Subcutaneous abdominal adipose tissue (tissue), 5 donors: ENCODE measurements around the gene PBRM1.
"Not testable (repeated sequence)": the region's sequence is repeated elsewhere in the genome, so short reads cannot be mapped to it uniquely, and the experiment has no call there.

ENCODE experiments used
- H3K27ac ChIP-seq: one replicate; pipeline ENCODE4 v1.7.0; 2013; ENCODE audit warnings: low read depth, mild to moderate bottlenecking, inconsistent platforms, low read length, moderate library complexity
- H3K27me3 ChIP-seq, 5 donors: one replicate each; pipeline ENCODE4 v1.7.0; 2013; ENCODE audit warnings: low read length in 5 of 5, inconsistent platforms in 1 of 5; ENCODE audit not compliant: control insufficient read depth in 5 of 5, insufficient read depth in 4 of 5
- H3K36me3 ChIP-seq, 5 donors: one replicate each; pipeline ENCODE4 v1.7.0; 2013; ENCODE audit warnings: low read length in 5 of 5; ENCODE audit not compliant: control insufficient read depth in 5 of 5, insufficient read depth in 5 of 5
- H3K4me1 ChIP-seq, 5 donors: one replicate each; pipeline ENCODE4 v1.7.0; 2013; ENCODE audit warnings: low read length in 5 of 5, mild to moderate bottlenecking in 3 of 5, moderate library complexity in 1 of 5; ENCODE audit not compliant: control insufficient read depth in 5 of 5, insufficient read depth in 5 of 5
- H3K4me3 ChIP-seq, 5 donors: one replicate each; pipeline ENCODE4 v1.7.0; 2013; ENCODE audit warnings: low read length in 5 of 5, low read depth in 1 of 5
- H3K9ac ChIP-seq, 5 donors: one replicate each; pipeline ENCODE4 v1.7.0; 2013; ENCODE audit warnings: low read length in 5 of 5, mild to moderate bottlenecking in 4 of 5, moderate library complexity in 3 of 5
- H3K9me3 ChIP-seq, 5 donors: one replicate each; pipeline ENCODE4 v1.7.0; 2013; ENCODE audit warnings: low read length in 5 of 5; ENCODE audit not compliant: control insufficient read depth in 5 of 5
- donor health status: healthy.
- donor health status: healthy.
- donor health status: healthy.
- donor health status: healthy.
- donor health status: healthy.

PBRM1 gene

DNA sequence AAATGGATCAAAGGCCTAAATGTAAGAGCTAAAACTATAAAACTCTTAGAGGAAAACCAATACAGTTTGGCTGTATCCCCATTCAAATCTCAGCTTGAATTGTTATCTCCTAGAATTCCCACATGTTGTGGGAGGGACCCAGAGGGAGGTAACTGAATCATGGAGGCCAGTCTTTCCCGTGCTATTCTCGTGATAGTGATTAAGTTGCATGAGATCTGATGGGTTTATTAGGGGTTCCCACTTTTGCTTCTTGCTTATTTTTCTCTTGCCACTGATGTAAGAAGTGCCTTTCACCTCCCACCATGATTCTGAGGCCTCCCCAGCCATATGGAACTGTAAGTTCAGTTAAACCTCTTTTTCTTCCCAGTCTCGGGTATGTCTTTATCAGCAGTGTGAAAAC lies 9.5 kb downstream of the PBRM1 start:
- not testable (repeated sequence) for H3K4me3 ChIP-seq, H3K9ac ChIP-seq, H3K27me3 ChIP-seq, H3K9me3 ChIP-seq, H3K27ac ChIP-seq
- peaks cover 34 to 61% (median 49%) of the 10 kb centered on the region in 5 donors for H3K36me3 ChIP-seq
- peaks cover 2 to 29% (median 21%) of the 10 kb centered on the region in 5 donors for H3K4me1 ChIP-seq

- Histone ChIP-seq H3K36me3 (peaks cover 25 to 64% (median 42%) of the 10 kb centered on the region in 5 donors), H3K27me3 (no peaks in the 10 kb centered on the region), H3K27ac (peak overlapping the region; percentile 64), H3K9ac (peak overlapping the region in 1 of 5 donors; percentile 53), H3K4me3 (no peak overlapping the region), H3K9me3 (no peaks in the 10 kb centered on the region), H3K4me1 (peaks cover 0 to 24% (median 11%) of the 10 kb centered on the region in 5 donors)
Measured at GRCh38 chr3:52671676-52672075, 14.0 kb downstream of the PBRM1 start.

DNA sequence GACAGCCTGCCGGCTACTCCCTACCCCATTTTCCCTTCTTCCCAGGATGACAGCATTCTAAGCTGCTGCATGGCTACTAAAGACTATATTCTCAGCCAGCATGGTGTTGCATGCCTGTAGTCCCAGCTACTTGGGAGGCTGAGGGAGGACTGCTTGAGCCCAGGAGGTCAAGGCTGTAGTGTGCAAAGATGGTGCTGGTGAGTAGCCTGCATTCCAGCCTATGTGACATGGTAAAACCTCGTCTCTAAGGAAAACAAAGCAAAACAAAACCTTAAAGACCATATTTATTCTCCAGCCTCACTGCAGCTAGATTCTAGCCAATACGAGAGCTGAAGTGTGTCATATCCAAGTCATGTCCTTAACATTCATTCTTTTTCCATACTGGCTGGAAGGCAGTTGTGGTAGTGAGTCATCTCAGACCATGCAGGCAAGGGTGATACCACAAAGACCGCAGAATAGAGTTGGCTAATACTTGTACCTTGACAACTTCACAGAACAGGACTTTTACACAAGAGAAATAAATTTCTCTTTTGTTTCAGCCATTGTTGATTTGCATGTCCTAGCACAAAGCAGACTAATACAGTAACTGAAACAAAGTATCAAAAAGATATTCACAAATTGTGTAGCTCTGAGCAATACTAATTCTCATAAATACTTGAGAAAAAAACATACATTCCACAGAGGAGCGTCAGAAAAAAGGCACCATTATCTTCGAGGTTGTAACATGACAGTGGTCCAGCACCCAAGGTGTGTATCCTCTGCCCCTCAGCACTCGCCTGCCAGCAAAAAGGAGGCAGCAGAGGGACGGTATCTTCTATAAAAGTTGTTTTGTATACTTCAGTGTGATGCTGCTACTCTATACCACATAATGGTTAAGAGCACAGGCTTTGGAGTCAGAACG lies 14.8 kb downstream of the PBRM1 start:
- H3K27me3 ChIP-seq, result no peaks in the 10 kb centered on the region
- H3K27ac ChIP-seq, result peak overlapping the region; percentile 64
- H3K9me3 ChIP-seq, result no peaks in the 10 kb centered on the region
- no peak overlapping the region for H3K4me3 ChIP-seq
- H3K9ac ChIP-seq, result peak overlapping the region in 1 of 5 donors; percentile 53
- H3K36me3 ChIP-seq, result peaks cover 20 to 63% (median 37%) of the 10 kb centered on the region in 5 donors
- peaks cover 0 to 24% (median 11%) of the 10 kb centered on the region in 5 donors for H3K4me1 ChIP-seq

- no peak overlapping the region for H3K27ac ChIP-seq
- H3K36me3 ChIP-seq, result peaks cover 27 to 76% (median 60%) of the 10 kb centered on the region in 5 donors
- no peaks in the 10 kb centered on the region for H3K9me3 ChIP-seq
- no peaks in the 10 kb centered on the region for H3K4me1 ChIP-seq
- H3K9ac ChIP-seq, result no peak overlapping the region
- no peaks in the 10 kb centered on the region for H3K27me3 ChIP-seq
- H3K4me3 ChIP-seq, result no peak overlapping the region
Measured at GRCh38 chr3:52663098-52663497, 22.6 kb downstream of the PBRM1 start.

GRCh38 chr3:52660046-52660445 lies 25.7 kb downstream of the PBRM1 start:
- Histone ChIP-seq H3K4me1 (no peaks in the 10 kb centered on the region), H3K27ac (no peak overlapping the region), H3K4me3 (no peak overlapping the region), H3K27me3 (no peaks in the 10 kb centered on the region), H3K9me3 (no peaks in the 10 kb centered on the region), H3K9ac (no peak overlapping the region), H3K36me3 (peaks cover 39 to 80% (median 69%) of the 10 kb centered on the region in 5 donors)

DNA sequence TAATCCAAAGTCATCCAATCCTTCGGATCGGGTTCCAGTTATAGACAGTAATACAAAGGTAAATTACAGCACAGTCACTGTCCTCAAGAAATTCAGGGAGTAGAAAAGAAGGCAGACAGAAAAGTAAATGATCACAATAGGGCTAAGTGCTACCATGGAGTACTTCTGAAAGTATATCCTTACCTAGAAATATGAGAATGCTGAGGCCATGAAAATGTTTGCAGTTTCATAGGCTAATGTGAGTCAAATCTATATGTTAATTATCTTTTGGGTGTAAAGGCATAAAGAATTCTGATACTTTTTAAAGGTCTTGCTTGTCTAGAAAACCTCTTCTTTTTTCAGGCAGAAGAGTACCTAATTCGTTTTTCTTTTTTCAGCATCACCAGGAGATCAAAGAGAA lies 29.8 kb downstream of the PBRM1 start:
- no peak overlapping the region for H3K4me3 ChIP-seq
- no peaks in the 10 kb centered on the region for H3K27me3 ChIP-seq
- no peaks in the 10 kb centered on the region for H3K4me1 ChIP-seq
- no peak overlapping the region for H3K27ac ChIP-seq
- peaks cover 46 to 88% (median 80%) of the 10 kb centered on the region in 5 donors for H3K36me3 ChIP-seq
- no peak overlapping the region for H3K9ac ChIP-seq
- H3K9me3 ChIP-seq, result no peaks in the 10 kb centered on the region

DNA sequence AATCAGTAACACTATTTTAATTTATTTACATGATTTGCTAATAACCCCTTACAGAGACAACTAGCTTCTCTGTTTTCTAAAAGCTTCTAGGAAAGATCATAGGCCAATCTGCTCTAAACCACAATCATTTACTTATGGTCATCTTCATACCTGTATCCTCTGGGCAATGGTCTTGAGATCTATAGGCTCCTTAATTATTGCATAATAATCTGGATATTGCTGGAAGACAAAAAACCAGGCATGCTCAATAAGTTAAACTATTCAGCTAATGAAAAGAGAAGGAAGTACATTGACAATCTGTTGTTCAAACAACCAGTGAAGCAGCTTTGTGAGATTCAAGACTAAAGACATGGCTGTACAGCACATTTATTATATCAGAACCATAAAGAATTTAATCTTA lies 34.1 kb downstream of the PBRM1 start:
- H3K27ac ChIP-seq, result no peak overlapping the region
- H3K9ac ChIP-seq, result no peak overlapping the region
- H3K4me1 ChIP-seq, result peaks cover 0 to 8% (median 0%) of the 10 kb centered on the region in 5 donors
- peaks cover 55 to 85% (median 77%) of the 10 kb centered on the region in 5 donors for H3K36me3 ChIP-seq
- H3K9me3 ChIP-seq, result no peaks in the 10 kb centered on the region
- no peaks in the 10 kb centered on the region for H3K27me3 ChIP-seq
- H3K4me3 ChIP-seq, result no peak overlapping the region

DNA sequence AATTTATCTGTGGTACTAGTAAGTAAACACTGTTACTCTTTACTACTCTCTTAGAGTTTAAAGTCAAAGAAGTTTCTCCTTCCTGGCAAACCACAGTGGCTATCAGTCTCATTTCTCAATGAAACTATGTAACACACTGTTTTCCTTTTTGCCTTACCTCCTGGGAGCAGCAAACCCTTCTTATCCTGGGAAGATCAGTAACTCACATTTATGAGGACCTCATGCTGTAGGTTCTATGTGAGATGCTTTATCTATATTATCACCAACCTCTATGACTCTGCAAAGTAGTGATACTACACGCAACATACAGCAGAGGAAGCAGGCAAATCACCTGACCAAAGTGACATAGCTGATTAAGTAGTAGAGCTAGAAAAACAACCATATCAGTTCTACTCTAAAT lies 35.3 kb downstream of the PBRM1 start:
- peak overlapping the region; percentile 21 for H3K27ac ChIP-seq
- H3K9ac ChIP-seq, result peak overlapping the region in 1 of 5 donors; percentile 19
- peaks cover 52 to 81% (median 74%) of the 10 kb centered on the region in 5 donors for H3K36me3 ChIP-seq

GRCh38 chr3:52649461-52650210 lies 36.1 kb downstream of the PBRM1 start:
- Histone ChIP-seq H3K9me3 (no peaks in the 10 kb centered on the region), H3K27me3 (no peaks in the 10 kb centered on the region), H3K4me3 (no peak overlapping the region), H3K4me1 (peaks cover 0 to 8% (median 0%) of the 10 kb centered on the region in 5 donors), H3K9ac (peak overlapping the region in 1 of 5 donors; percentile 34), H3K36me3 (peaks cover 50 to 81% (median 73%) of the 10 kb centered on the region in 5 donors), H3K27ac (peak overlapping the region; percentile 24)

More for the DNA sequence above, 35.3 kb downstream of the PBRM1 start:
- no peak overlapping the region for H3K4me3 ChIP-seq
- no peaks in the 10 kb centered on the region for H3K27me3 ChIP-seq
- no peaks in the 10 kb centered on the region for H3K9me3 ChIP-seq
- H3K4me1 ChIP-seq, result peaks cover 0 to 8% (median 0%) of the 10 kb centered on the region in 5 donors

GRCh38 chr3:52645549-52645948 lies 40.2 kb downstream of the PBRM1 start:
- H3K36me3 ChIP-seq, result peaks cover 40 to 83% (median 66%) of the 10 kb centered on the region in 5 donors

More at GRCh38 chr3:52645549-52645948, 40.2 kb downstream of the PBRM1 start:
- Histone ChIP-seq H3K27ac (no peak overlapping the region), H3K4me3 (no peak overlapping the region), H3K9ac (no peak overlapping the region), H3K4me1 (peaks cover 0 to 8% (median 0%) of the 10 kb centered on the region in 5 donors), H3K9me3 (no peaks in the 10 kb centered on the region), H3K27me3 (no peaks in the 10 kb centered on the region)
